Adipocyte (in vitro differentiated cells): Measurements from ENCODE around the gene DOCK1.

Experiments used
- DNase-seq: peaks from one replicate; pipeline ENCODE4 v3.0.0-alpha.2; 2015; ENCODE audit warnings: low read depth
- H3K27me3 ChIP-seq: replicated peaks from 2 replicates; pipeline ENCODE4 v1.7.0; 2013; ENCODE audit warnings: mild to moderate bottlenecking, low read length, moderate library complexity; ENCODE audit not compliant: control insufficient read depth, insufficient read depth
- H3K36me3 ChIP-seq: 2 replicates; pipeline ENCODE4 v1.7.0; 2013; ENCODE audit warnings: low read length, mild to moderate bottlenecking, moderate library complexity; ENCODE audit not compliant: control insufficient read depth, insufficient read depth, severe bottlenecking
- H3K4me1 ChIP-seq: 2 replicates; pipeline ENCODE4 v1.7.0; 2013; ENCODE audit warnings: mild to moderate bottlenecking, low read length, moderate library complexity; ENCODE audit not compliant: control insufficient read depth, insufficient read depth
- H3K4me3 ChIP-seq: 2 replicates; pipeline ENCODE4 v1.7.0; 2013; ENCODE audit warnings: mild to moderate bottlenecking, low read length, moderate library complexity
- H3K9ac ChIP-seq: 2 replicates; pipeline ENCODE4 v1.7.0; 2013; ENCODE audit warnings: mild to moderate bottlenecking, low read length, moderate library complexity
- H3K9me3 ChIP-seq: 2 replicates; pipeline ENCODE4 v1.7.0; 2013; ENCODE audit warnings: mild to moderate bottlenecking, low read length, moderate library complexity; ENCODE audit not compliant: control insufficient read depth

The DOCK1 gene

DNA sequence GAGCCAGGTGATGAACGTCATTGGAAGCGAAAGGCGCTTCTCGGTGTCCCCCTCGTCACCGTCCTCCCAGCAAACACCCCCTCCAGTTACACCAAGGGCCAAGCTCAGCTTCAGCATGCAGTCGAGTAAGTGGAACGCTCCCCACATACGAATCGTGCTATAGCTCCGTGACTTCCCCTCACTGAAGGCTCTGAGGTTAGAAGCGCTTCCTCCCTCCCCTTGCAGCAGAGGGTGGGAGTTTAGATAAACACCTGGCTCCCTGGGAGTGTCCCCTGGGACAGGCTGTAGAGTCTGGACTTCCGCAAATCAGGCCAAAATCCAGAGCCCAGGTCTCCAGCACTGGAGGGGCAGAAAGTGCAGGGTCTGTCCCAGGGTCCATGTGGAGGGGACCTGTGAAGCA, 538.9 kb downstream of the DOCK1 start:
- no peaks in the 10 kb centered on the region for H3K27me3 ChIP-seq
- no peaks in the 10 kb centered on the region for H3K9me3 ChIP-seq
- no peak overlapping the region for H3K4me3 ChIP-seq
- no peaks in the 10 kb centered on the region for H3K4me1 ChIP-seq
- peaks cover 49% of the 10 kb centered on the region for H3K36me3 ChIP-seq
- H3K9ac ChIP-seq: no peak overlapping the region
- no peak for DNase-seq

GRCh38 chr10:127447197-127447596, 542.0 kb downstream of the DOCK1 start:
- Histone ChIP-seq H3K4me1 (no peaks in the 10 kb centered on the region), H3K36me3 (peaks cover 41% of the 10 kb centered on the region), H3K9ac (no peak overlapping the region), H3K27me3 (no peaks in the 10 kb centered on the region), H3K9me3 (no peaks in the 10 kb centered on the region), H3K4me3 (no peak overlapping the region)
- no peak for DNase-seq

DNA sequence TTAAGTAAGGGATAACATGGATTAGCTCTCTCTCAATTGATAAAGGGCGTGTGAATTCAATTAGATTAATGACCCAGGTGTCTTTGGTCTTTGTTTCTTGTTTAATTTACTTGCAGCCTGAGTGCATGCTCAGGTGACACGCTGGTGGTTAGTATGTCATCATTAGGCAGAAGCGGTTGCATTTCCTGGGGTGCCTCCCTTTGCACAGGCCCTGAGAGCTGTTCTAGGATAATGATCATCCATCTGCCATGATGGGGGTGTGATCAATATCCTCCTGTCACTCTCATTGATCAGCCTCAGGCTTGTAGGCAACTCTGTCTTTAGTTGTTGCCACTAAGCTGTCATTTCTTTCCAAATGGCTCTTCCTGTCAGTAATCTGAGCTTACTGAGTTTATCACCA, 544.3 kb downstream of the DOCK1 start:
- DNase-seq: no peak
- H3K9ac ChIP-seq: no peak overlapping the region
- no peaks in the 10 kb centered on the region for H3K27me3 ChIP-seq
- H3K9me3 ChIP-seq: no peaks in the 10 kb centered on the region
- H3K4me1 ChIP-seq: no peaks in the 10 kb centered on the region
- peaks cover 41% of the 10 kb centered on the region for H3K36me3 ChIP-seq
- no peak overlapping the region for H3K4me3 ChIP-seq

DNA sequence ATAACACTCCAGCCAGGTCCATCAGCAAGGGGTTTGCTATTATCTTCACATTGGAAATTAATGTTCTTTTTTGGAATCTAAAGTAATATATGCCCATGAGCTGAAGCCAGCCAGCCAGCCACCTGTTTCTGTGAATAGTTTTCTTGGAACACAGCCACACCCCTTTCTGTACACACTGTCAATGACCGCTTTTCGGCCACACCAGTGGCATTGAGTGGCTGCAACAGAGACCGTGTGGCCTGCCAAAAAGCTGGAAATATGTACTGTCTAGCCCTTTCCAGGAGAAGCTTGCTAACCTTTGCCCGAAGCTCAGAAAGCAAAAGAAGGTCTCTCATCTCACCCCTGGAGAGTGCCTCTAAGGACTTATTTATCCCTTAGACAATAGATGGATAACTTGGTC, 545.4 kb downstream of the DOCK1 start:
- Histone ChIP-seq H3K9ac (no peak overlapping the region), H3K4me3 (no peak overlapping the region), H3K9me3 (no peaks in the 10 kb centered on the region), H3K36me3 (peaks cover 30% of the 10 kb centered on the region), H3K27me3 (no peaks in the 10 kb centered on the region), H3K4me1 (no peaks in the 10 kb centered on the region)
- DNase-seq: no peak

DNA sequence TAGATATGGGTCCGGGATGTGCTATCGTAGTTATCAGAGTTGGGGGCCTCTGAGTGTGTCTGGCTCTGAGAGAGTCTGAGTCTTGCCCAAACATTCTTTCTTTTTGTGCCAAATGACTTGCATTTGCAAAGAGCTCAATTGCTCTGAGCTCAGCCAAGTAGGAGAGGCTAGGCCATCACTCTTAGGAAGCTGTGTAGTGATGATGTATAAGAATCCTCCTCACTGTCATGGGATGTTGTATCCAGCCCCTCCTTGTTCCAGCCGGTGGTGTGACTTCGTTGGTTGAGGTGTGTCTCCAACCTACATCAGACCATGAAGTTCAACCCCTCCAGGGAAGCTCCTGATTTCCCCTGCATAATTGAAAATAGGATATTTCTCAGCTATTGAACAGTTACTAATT, 546.4 kb downstream of the DOCK1 start:
- Histone ChIP-seq H3K27me3 (no peaks in the 10 kb centered on the region), H3K36me3 (peaks cover 28% of the 10 kb centered on the region), H3K4me1 (no peaks in the 10 kb centered on the region), H3K4me3 (no peak overlapping the region), H3K9ac (no peak overlapping the region), H3K9me3 (no peaks in the 10 kb centered on the region)
- no peak for DNase-seq

- no peak for DNase-seq
- H3K9ac ChIP-seq: no peak overlapping the region
Observed at GRCh38 chr10:127452568-127452967, 547.3 kb downstream of the DOCK1 start.

DNA sequence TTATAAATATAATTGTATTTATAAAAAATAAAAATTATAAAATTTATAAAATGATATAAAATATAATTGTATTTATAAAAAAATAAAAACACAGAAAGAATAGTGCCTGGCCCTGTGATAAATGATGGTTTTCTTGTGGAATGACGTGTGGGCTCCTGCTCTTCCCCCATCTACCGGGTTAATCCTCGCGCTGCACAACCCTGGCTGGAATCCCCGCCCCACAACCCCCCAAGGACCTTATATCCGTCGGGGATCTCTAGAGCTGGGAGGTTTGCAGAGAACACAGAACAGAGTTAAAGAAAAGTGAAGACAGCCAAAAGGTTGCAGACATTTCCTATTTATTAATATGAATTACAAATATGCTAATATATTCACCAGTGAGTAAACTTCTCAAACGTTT, 548.5 kb downstream of the DOCK1 start:
- Histone ChIP-seq H3K36me3 (peaks cover 15% of the 10 kb centered on the region), H3K4me1 (no peaks in the 10 kb centered on the region), H3K9ac (no peak overlapping the region), H3K27me3 (no peaks in the 10 kb centered on the region), H3K4me3 (no peak overlapping the region), H3K9me3 (no peaks in the 10 kb centered on the region)
- no peak for DNase-seq

More at GRCh38 chr10:127452568-127452967, 547.3 kb downstream of the DOCK1 start:
- peaks cover 20% of the 10 kb centered on the region for H3K36me3 ChIP-seq
- H3K9me3 ChIP-seq: no peaks in the 10 kb centered on the region
- no peak overlapping the region for H3K4me3 ChIP-seq
- H3K27me3 ChIP-seq: no peaks in the 10 kb centered on the region
- no peaks in the 10 kb centered on the region for H3K4me1 ChIP-seq

DNA sequence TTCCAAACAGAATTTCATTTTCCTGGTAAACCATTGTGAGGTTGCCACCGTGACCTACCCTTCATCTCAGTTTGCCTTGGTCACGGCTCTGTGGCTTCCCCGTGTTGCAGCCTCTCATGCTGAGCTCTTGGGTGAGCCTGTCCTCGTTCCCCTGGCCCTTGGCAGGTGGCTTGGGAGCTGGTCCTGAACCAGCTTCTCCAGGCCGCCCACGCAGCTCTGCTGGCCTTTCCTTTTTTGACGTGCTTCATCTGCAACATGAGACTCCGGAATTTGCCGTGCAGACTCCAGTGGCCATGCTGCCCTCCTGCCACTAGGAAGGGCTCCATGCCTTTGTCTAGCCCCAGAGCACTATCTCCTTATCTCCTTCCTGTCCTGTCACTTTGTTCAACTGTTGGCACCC, 550.9 kb downstream of the DOCK1 start:
- Histone ChIP-seq H3K36me3 (peaks cover 7% of the 10 kb centered on the region), H3K9me3 (peaks cover 7% of the 10 kb centered on the region), H3K9ac (no peak overlapping the region), H3K4me3 (no peak overlapping the region), H3K27me3 (no peaks in the 10 kb centered on the region), H3K4me1 (no peaks in the 10 kb centered on the region)
- no peak for DNase-seq

DNA sequence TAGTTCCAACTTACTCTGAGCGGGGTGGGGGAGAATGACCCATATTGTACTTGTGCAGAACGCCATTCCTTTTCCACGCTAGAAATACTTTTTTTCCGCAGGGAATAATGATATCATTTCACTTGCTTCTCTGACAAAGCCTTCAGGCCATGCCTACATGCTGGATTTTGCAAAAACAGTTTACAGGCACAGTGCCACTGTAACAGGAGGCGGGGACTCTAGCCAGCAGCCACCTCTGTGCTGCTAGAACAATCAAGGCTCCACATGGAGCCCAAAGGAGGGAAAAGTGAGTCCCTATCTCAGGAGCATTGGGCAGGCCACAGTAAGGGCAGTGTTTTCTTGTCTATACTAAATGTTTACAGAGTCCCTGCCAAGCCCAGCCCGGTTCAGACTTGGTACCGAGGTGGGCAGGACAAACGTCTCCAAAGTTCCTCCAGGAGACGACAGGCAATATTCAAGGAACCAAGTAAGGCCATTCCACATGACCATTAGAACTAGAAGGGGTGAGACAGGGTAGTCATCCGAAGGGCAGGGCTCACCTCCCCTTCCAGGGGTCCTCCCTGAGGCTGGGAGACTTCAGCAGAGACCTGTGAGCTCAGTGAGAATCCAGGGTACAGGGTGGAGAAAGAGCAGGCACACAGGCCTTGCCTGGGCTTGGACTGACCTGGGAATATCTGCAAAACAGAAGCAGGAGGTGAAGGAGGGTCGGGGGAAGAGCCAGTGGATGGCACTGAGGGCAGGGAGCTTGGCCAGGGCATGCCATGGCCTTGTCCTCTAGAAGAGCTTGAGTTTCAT, 553.0 kb downstream of the DOCK1 start:
- no peaks in the 10 kb centered on the region for H3K36me3 ChIP-seq
- H3K27me3 ChIP-seq: peaks cover 2% of the 10 kb centered on the region
- DNase-seq: no peak
- H3K9ac ChIP-seq: no peak overlapping the region
- no peaks in the 10 kb centered on the region for H3K4me1 ChIP-seq
- peaks cover 8% of the 10 kb centered on the region for H3K9me3 ChIP-seq
- no peak overlapping the region for H3K4me3 ChIP-seq

- H3K9ac ChIP-seq: no peak overlapping the region
- no peaks in the 10 kb centered on the region for H3K36me3 ChIP-seq
- peaks cover 11% of the 10 kb centered on the region for H3K9me3 ChIP-seq
- H3K4me3 ChIP-seq: no peak overlapping the region
- H3K27me3 ChIP-seq: peaks cover 6% of the 10 kb centered on the region
- no peaks in the 10 kb centered on the region for H3K4me1 ChIP-seq
- no peak for DNase-seq
Observed at GRCh38 chr10:127458829-127459228, 553.6 kb downstream of the DOCK1 start.

GRCh38 chr10:127459918-127460317, 554.7 kb downstream of the DOCK1 start:
- DNase-seq: no peak
- H3K4me3 ChIP-seq: no peak overlapping the region
- no peaks in the 10 kb centered on the region for H3K36me3 ChIP-seq
- H3K27me3 ChIP-seq: peaks cover 12% of the 10 kb centered on the region
- H3K4me1 ChIP-seq: no peaks in the 10 kb centered on the region
- H3K9ac ChIP-seq: no peak overlapping the region
- peaks cover 11% of the 10 kb centered on the region for H3K9me3 ChIP-seq
